ENCODE results near the gene UBD. TPM values are rescaled to one million over a fixed set of nuclear protein-coding genes. Genes with fewer than 3 reads are reported as not detected.

The UBD gene
- total and polyA plus RNA-seq, 10 of the 15 experiments (the other 5 are each of a cell fraction or from before 2014, with no cell fraction given), result 23.4 to 101 (median 35.7) TPM

DNA sequence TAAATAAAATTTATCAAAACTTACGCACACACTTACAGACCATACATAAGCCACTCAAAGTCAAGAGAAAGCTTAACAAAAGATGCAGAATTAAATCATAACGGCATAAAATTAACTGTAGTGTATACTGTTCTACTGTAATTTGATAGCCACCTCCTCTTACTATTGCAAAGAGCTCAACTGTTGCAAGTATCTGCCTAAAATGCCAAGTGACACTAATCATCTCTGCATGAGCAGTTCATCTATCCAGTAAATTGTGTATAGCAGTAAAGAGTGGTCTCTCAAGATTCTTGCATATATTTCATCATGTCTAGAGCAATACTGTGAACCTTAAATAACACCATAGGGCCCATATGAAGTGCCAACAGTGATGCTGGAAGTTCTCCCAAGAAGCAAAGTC lies 37.7 kb upstream of the UBD start:
- WGBS (ENCODE audit: insufficient coverage, insufficient replicate concordance, low lambda C conversion rate, missing lambda C conversion rate), result 50% methylated on average over 2 of the region's 2 CpGs
- no peaks in the 10 kb centered on the region for H3K4me1 ChIP-seq (ENCODE audit: control insufficient read depth, insufficient read depth, low read length)
- ATAC-seq (no peak), DNase-seq (ENCODE audit: low read depth, low spot score) (no peak), FAIRE-seq (no peak)
- ChIA-PET SMC1A (ENCODE audit: uncharacterized antibody, unreplicated experiment) (interaction anchor here (0.6 kb wide), 1 partner anchor 15 kb away, joined by 3 read pairs; no protein-coding TSS in a partner anchor), RAD21 (ENCODE audit: unreplicated experiment) (no interaction called here), POLR2A (no interaction called here), CTCF (interaction anchor here (0.6 to 2.7 kb wide), 2 partner anchors 56 to 525 kb away, joined by 3 to 10 read pairs; no protein-coding TSS in a partner anchor)
- intact Hi-C loops (cut with micrococcal nuclease; ENCODE audit: unreplicated experiment), result no loop called here
- no peak overlapping the region for H2AFZ ChIP-seq (ENCODE audit: control insufficient read depth, low read depth, low read length)
- no peaks in the 10 kb centered on the region for H3K79me2 ChIP-seq (ENCODE audit: control insufficient read depth, insufficient read depth, low read length)
- no peaks in the 10 kb centered on the region for H4K20me1 ChIP-seq (ENCODE audit: control insufficient read depth, insufficient read depth)
- no peaks in the 10 kb centered on the region for H3K36me3 ChIP-seq (ENCODE audit: control insufficient read depth in 2 of 2, insufficient read depth in 2 of 2, low read length in 1 of 2)
- H3K9ac ChIP-seq (ENCODE audit: control insufficient read depth, insufficient read depth, low read length), result no peak overlapping the region
- no peaks in the 10 kb centered on the region for H3K9me3 ChIP-seq (replicated peaks; ENCODE audit: control insufficient read depth, insufficient read depth, low read length)
- H3K4me2 ChIP-seq (ENCODE audit: control insufficient read depth, insufficient read depth), result no peak overlapping the region
- no peaks in the 10 kb centered on the region for H3K27me3 ChIP-seq (replicated peaks in 1 of 2; ENCODE audit: control insufficient read depth in 2 of 2, insufficient read depth in 2 of 2, low read length in 1 of 2)
- no peak overlapping the region for H3K27ac ChIP-seq (ENCODE audit: control insufficient read depth, insufficient read depth)
- no peak overlapping the region for H3K4me3 ChIP-seq
- in situ Hi-C loops (cut with MboI), result loop anchor here (10.0 kb wide), 1 partner anchor 902 kb away; no protein-coding TSS in a partner anchor
- BruUV-seq (replicated peaks), result no TSS peak
- TF ChIP-seq CEBPB (IDR thresholded peaks at IDR 0.05; ENCODE audit: borderline replicate concordance in 1 of 2, low read depth in 2 of 2, low read length in 2 of 2), result no peak
- no peak for TF ChIP-seq EED (IDR thresholded peaks at IDR 0.05; ENCODE audit: low read depth)
- TF ChIP-seq CBX5 (IDR thresholded peaks at IDR 0.05; ENCODE audit: low read depth), result no peak
- TF ChIP-seq ZNF274 (IDR thresholded peaks at IDR 0.05; ENCODE audit: insufficient read depth, insufficient read length), result no peak
- TF ChIP-seq, protein P1, sequence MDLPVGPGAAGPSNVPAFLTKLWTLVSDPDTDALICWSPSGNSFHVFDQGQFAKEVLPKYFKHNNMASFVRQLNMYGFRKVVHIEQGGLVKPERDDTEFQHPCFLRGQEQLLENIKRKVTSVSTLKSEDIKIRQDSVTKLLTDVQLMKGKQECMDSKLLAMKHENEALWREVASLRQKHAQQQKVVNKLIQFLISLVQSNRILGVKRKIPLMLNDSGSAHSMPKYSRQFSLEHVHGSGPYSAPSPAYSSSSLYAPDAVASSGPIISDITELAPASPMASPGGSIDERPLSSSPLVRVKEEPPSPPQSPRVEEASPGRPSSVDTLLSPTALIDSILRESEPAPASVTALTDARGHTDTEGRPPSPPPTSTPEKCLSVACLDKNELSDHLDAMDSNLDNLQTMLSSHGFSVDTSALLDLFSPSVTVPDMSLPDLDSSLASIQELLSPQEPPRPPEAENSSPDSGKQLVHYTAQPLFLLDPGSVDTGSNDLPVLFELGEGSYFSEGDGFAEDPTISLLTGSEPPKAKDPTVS (IDR thresholded peaks at IDR 0.05; ENCODE audit: low read depth, low read length), result no peak
- no peak for TF ChIP-seq RB1 (IDR thresholded peaks at IDR 0.05; ENCODE audit: borderline replicate concordance)
- TF ChIP-seq E2F8 (IDR thresholded peaks at IDR 0.05; ENCODE audit: low read depth, partially characterized antibody), result no peak
- TF ChIP-seq, protein P2, sequence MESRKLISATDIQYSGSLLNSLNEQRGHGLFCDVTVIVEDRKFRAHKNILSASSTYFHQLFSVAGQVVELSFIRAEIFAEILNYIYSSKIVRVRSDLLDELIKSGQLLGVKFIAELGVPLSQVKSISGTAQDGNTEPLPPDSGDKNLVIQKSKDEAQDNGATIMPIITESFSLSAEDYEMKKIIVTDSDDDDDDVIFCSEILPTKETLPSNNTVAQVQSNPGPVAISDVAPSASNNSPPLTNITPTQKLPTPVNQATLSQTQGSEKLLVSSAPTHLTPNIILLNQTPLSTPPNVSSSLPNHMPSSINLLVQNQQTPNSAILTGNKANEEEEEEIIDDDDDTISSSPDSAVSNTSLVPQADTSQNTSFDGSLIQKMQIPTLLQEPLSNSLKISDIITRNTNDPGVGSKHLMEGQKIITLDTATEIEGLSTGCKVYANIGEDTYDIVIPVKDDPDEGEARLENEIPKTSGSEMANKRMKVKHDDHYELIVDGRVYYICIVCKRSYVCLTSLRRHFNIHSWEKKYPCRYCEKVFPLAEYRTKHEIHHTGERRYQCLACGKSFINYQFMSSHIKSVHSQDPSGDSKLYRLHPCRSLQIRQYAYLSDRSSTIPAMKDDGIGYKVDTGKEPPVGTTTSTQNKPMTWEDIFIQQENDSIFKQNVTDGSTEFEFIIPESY (IDR thresholded peaks at IDR 0.05), result no peak
- no peak for TF ChIP-seq PAX8 (IDR thresholded peaks at IDR 0.05)
- no peak for TF ChIP-seq IKZF1 (conservative IDR thresholded peaks at IDR 0.05)
- TF ChIP-seq ZNF592 (IDR thresholded peaks at IDR 0.05), result no peak
- TF ChIP-seq DPF2 (IDR thresholded peaks at IDR 0.05), result no peak
- no peak for TF ChIP-seq IRF4 (IDR thresholded peaks at IDR 0.05; ENCODE audit: low read depth, low read length)
- no peak for TF ChIP-seq CREM (IDR thresholded peaks at IDR 0.05; ENCODE audit: low read depth)
- TF ChIP-seq POLR2A (IDR thresholded peaks at IDR 0.05; ENCODE audit: low read depth, low read length), result no peak
- TF ChIP-seq BHLHE40 (IDR thresholded peaks at IDR 0.05; ENCODE audit: borderline replicate concordance in 1 of 2, low read depth in 2 of 2, low read length in 1 of 2), result no peak

All from GM12878 (cell line).